Skin of body (tissue), 2 donors: Measurements from ENCODE around the gene TBCC. TPM values are rescaled to one million over a fixed set of nuclear protein-coding genes. Genes with fewer than 3 reads are reported as not detected.
"Not testable (repeated sequence)": the region's sequence is repeated elsewhere in the genome, so short reads cannot be mapped to it uniquely, and the experiment has no call there.

Experiments
- DNase-seq: peaks from one replicate; lab custom pipeline; 2025; lab: John Stamatoyannopoulos, UW
- total RNA-seq: library from RNA; depleted of rRNA; stranded (reverse); fragments of >200 nt; gene quantifications from one replicate; pipeline ENCODE4 v1.2.3, GENCODE V29; 2014

Gene TBCC
- 20.8 TPM for total RNA-seq

GRCh38 chr6:42745640-42746462, at the start of gene TBCC:
Gene TBCC (minus strand): TSS chr6:42746103. CDS start chr6:42746073, 30 bp downstream.
- peak; percentile 99 for DNase-seq

- DNase-seq: no peak
Observed at GRCh38 chr6:42795651-42796050, 49.7 kb upstream of the TBCC start.

- DNase-seq: no peak
Observed at GRCh38 chr6:42791706-42792320, 45.9 kb upstream of the TBCC start.

GRCh38 chr6:42790549-42791181, 44.8 kb upstream of the TBCC start:
- DNase-seq: no peak

- DNase-seq: no peak
Observed at GRCh38 chr6:42788671-42789070, 42.8 kb upstream of the TBCC start.

GRCh38 chr6:42787063-42787472, 41.2 kb upstream of the TBCC start:
- DNase-seq: no peak

- no peak for DNase-seq
Observed at GRCh38 chr6:42786525-42786985, 40.7 kb upstream of the TBCC start.

- no peak for DNase-seq
Observed at GRCh38 chr6:42784717-42785498, 39.0 kb upstream of the TBCC start.

- DNase-seq: peak; percentile 55
Observed at GRCh38 chr6:42783876-42784642, 38.2 kb upstream of the TBCC start.

- peak; percentile 71 for DNase-seq
Observed at GRCh38 chr6:42783177-42783875, 37.4 kb upstream of the TBCC start.

- DNase-seq: peak; percentile 93
Observed at GRCh38 chr6:42782689-42783176, 36.8 kb upstream of the TBCC start.

- peak; percentile 78 for DNase-seq
Observed at GRCh38 chr6:42781796-42782688, 36.1 kb upstream of the TBCC start, which contains the start of gene BICRAL. Gene BICRAL (plus strand): TSS chr6:42782052. CDS start chr6:42822023, 39,971 bp downstream.

GRCh38 chr6:42781546-42781795, 35.6 kb upstream of the TBCC start:
- peak; percentile 20 for DNase-seq

- no peak for DNase-seq
Observed at GRCh38 chr6:42779521-42779920, 33.6 kb upstream of the TBCC start.

- DNase-seq: no peak
Observed at GRCh38 chr6:42778122-42778521, 32.2 kb upstream of the TBCC start.

GRCh38 chr6:42777126-42777822, 31.4 kb upstream of the TBCC start:
- no peak for DNase-seq

GRCh38 chr6:42774821-42775487, 29.1 kb upstream of the TBCC start:
- DNase-seq: not testable (repeated sequence)

- no peak for DNase-seq
Observed at GRCh38 chr6:42774201-42774600, 28.3 kb upstream of the TBCC start.
